Measurements from ENCODE around the gene SCAPER. TPM values are rescaled to one million over a fixed set of nuclear protein-coding genes. Genes with fewer than 3 reads are reported as not detected.

The SCAPER gene
- total RNA-seq, 1 experiment from 2014 or later: 14.7 TPM

DNA sequence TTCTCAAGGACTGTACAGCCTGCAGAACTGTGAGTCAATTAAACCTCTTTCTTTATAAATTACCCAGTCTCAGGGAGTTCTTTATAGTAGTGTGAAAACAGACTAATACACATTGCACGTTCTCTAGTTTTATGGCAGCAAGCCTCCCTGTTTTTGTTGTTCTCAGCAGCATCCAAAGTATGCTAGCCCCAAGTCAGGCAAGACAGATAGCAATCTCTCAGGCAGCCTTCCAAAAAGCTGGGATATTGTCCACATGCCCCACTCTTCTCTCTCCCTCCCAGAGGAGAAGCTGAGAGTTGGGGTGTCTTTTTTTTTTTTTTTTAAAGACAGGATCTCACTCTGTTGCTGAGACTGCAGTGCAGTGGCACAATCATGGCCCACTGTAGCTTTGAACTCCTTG, 438.0 kb downstream of the SCAPER start:
- TF ChIP-seq, protein P1, sequence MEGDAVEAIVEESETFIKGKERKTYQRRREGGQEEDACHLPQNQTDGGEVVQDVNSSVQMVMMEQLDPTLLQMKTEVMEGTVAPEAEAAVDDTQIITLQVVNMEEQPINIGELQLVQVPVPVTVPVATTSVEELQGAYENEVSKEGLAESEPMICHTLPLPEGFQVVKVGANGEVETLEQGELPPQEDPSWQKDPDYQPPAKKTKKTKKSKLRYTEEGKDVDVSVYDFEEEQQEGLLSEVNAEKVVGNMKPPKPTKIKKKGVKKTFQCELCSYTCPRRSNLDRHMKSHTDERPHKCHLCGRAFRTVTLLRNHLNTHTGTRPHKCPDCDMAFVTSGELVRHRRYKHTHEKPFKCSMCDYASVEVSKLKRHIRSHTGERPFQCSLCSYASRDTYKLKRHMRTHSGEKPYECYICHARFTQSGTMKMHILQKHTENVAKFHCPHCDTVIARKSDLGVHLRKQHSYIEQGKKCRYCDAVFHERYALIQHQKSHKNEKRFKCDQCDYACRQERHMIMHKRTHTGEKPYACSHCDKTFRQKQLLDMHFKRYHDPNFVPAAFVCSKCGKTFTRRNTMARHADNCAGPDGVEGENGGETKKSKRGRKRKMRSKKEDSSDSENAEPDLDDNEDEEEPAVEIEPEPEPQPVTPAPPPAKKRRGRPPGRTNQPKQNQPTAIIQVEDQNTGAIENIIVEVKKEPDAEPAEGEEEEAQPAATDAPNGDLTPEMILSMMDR (IDR thresholded peaks at IDR 0.05 in 2 of 3, conservative IDR thresholded peaks at IDR 0.05 in 1 of 3; ENCODE audit: borderline replicate concordance in 1 of 3, insufficient read depth in 1 of 3, low read depth in 2 of 3, low read length in 2 of 3): no peak
- TF ChIP-seq POLR2AphosphoS5 (IDR thresholded peaks at IDR 0.05; ENCODE audit: low read depth, low read length) (no peak), JUND (IDR thresholded peaks at IDR 0.05) (no peak), RAD21 (IDR thresholded peaks at IDR 0.05; ENCODE audit: low read depth) (no peak), EZH2 (IDR thresholded peaks at IDR 0.05) (no peak)
- TF ChIP-seq, protein P2, sequence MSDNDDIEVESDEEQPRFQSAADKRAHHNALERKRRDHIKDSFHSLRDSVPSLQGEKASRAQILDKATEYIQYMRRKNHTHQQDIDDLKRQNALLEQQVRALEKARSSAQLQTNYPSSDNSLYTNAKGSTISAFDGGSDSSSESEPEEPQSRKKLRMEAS (IDR thresholded peaks at IDR 0.05): no peak
- BruUV-seq (replicated peaks): no TSS peak
- no peaks in the 10 kb centered on the region for H4K20me1 ChIP-seq (ENCODE audit: insufficient read depth)
- H3K4me1 ChIP-seq (ENCODE audit: control insufficient read depth in 1 of 2, insufficient read depth in 2 of 2, low read length in 2 of 2): no peaks in the 10 kb centered on the region
- H3K27me3 ChIP-seq (ENCODE audit: insufficient read depth, low read length): no peaks in the 10 kb centered on the region
- ChIA-PET CTCF (no interaction called here), RAD21 (ENCODE audit: low non-redundant PET in 1 of 2, low total read pairs in 2 of 2, uncharacterized antibody in 2 of 2, unreplicated experiment in 2 of 2) (no interaction called here), POLR2A (no interaction called here)
- DNase-seq (ENCODE audit: low read depth, low spot score): no peak
- H3K4me3 ChIP-seq (replicated peaks in 1 of 2; ENCODE audit: low read depth in 1 of 2, low read length in 2 of 2): no peak overlapping the region
- intact Hi-C loops (cut with micrococcal nuclease): no loop called here
- H3K4me2 ChIP-seq (ENCODE audit: low read length): no peak overlapping the region
- H3K79me2 ChIP-seq (ENCODE audit: insufficient read depth, low read length): no peaks in the 10 kb centered on the region
- no peaks in the 10 kb centered on the region for H3K9me2 ChIP-seq (ENCODE audit: insufficient read depth)
- no peak overlapping the region for H3K27ac ChIP-seq (ENCODE audit: low read depth, low read length)
- ATAC-seq: no peak
- H2AFZ ChIP-seq (ENCODE audit: low read depth, low read length, poor library complexity, severe bottlenecking): no peak overlapping the region
- no peaks in the 10 kb centered on the region for H3K9me3 ChIP-seq (ENCODE audit: control insufficient read depth in 1 of 2, insufficient read depth in 1 of 2, low read depth in 1 of 2, low read length in 2 of 2)
- H3K36me3 ChIP-seq (ENCODE audit: control insufficient read depth in 1 of 2, insufficient read depth in 2 of 2, low read length in 2 of 2): no peaks in the 10 kb centered on the region
- H3K9ac ChIP-seq (ENCODE audit: low read length): no peak overlapping the region

DNA sequence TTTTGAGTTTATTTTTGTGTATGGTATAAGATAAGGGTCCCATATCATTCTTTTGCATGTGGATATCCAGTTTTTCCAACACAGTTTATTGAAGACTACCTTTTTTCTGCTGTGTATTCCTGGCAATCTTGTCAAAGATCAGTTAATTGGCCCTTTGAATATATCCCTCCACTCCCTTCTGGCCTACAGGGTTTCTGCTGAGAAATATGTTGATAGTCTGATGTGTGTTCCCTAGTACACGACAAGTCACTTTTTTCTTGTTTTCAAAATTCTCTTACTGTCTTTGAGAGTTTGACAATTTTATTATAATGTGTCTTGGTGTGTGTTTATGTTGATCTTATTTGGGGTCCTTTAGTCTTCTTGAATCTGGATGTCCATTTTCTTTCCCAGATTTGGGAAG, 439.4 kb downstream of the SCAPER start:
- Histone ChIP-seq H3K27me3 (ENCODE audit: insufficient read depth, low read length) (no peaks in the 10 kb centered on the region), H4K20me1 (ENCODE audit: insufficient read depth) (no peaks in the 10 kb centered on the region), H3K4me1 (ENCODE audit: control insufficient read depth in 1 of 2, insufficient read depth in 2 of 2, low read length in 2 of 2) (no peaks in the 10 kb centered on the region), H3K9ac (ENCODE audit: low read length) (no peak overlapping the region), H3K9me3 (ENCODE audit: control insufficient read depth in 1 of 2, insufficient read depth in 1 of 2, low read depth in 1 of 2, low read length in 2 of 2) (no peaks in the 10 kb centered on the region), H3K4me2 (ENCODE audit: low read length) (no peak overlapping the region), H3K36me3 (ENCODE audit: control insufficient read depth in 1 of 2, insufficient read depth in 2 of 2, low read length in 2 of 2) (no peaks in the 10 kb centered on the region), H2AFZ (ENCODE audit: low read depth, low read length, poor library complexity, severe bottlenecking) (no peak overlapping the region), H3K4me3 (replicated peaks in 1 of 2; ENCODE audit: low read depth in 1 of 2, low read length in 2 of 2) (no peak overlapping the region), H3K27ac (ENCODE audit: low read depth, low read length) (no peak overlapping the region), H3K79me2 (ENCODE audit: insufficient read depth, low read length) (no peaks in the 10 kb centered on the region), H3K9me2 (ENCODE audit: insufficient read depth) (no peaks in the 10 kb centered on the region)
- DNase-seq (ENCODE audit: low read depth, low spot score) (no peak), ATAC-seq (no peak)
- ChIA-PET RAD21 (ENCODE audit: low non-redundant PET in 1 of 2, low total read pairs in 2 of 2, uncharacterized antibody in 2 of 2, unreplicated experiment in 2 of 2) (no interaction called here), POLR2A (no interaction called here), CTCF (no interaction called here)
- TF ChIP-seq EZH2phosphoT487 (IDR thresholded peaks at IDR 0.05; ENCODE audit: borderline replicate concordance) (no peak), RAD21 (IDR thresholded peaks at IDR 0.05; ENCODE audit: low read depth) (no peak), ZNF274 (IDR thresholded peaks at IDR 0.05; ENCODE audit: low read depth, low read length) (no peak), SP1 (IDR thresholded peaks at IDR 0.05; ENCODE audit: low read depth) (no peak), EZH2 (IDR thresholded peaks at IDR 0.05) (no peak), TCF7L2 (IDR thresholded peaks at IDR 0.05; ENCODE audit: borderline replicate concordance, extremely low read depth, insufficient read depth, insufficient read length) (no peak), ELF1 (IDR thresholded peaks at IDR 0.05; ENCODE audit: borderline replicate concordance, low read depth) (no peak), SIN3A (IDR thresholded peaks at IDR 0.05; ENCODE audit: low read depth) (no peak), FOSL1 (IDR thresholded peaks at IDR 0.05; ENCODE audit: low read depth) (no peak), ZFX (IDR thresholded peaks at IDR 0.05) (no peak), POLR2AphosphoS5 (IDR thresholded peaks at IDR 0.05; ENCODE audit: low read depth, low read length) (no peak), JUND (IDR thresholded peaks at IDR 0.05) (no peak)
- TF ChIP-seq, protein P3, sequence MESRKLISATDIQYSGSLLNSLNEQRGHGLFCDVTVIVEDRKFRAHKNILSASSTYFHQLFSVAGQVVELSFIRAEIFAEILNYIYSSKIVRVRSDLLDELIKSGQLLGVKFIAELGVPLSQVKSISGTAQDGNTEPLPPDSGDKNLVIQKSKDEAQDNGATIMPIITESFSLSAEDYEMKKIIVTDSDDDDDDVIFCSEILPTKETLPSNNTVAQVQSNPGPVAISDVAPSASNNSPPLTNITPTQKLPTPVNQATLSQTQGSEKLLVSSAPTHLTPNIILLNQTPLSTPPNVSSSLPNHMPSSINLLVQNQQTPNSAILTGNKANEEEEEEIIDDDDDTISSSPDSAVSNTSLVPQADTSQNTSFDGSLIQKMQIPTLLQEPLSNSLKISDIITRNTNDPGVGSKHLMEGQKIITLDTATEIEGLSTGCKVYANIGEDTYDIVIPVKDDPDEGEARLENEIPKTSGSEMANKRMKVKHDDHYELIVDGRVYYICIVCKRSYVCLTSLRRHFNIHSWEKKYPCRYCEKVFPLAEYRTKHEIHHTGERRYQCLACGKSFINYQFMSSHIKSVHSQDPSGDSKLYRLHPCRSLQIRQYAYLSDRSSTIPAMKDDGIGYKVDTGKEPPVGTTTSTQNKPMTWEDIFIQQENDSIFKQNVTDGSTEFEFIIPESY (IDR thresholded peaks at IDR 0.05; ENCODE audit: extremely low read depth, insufficient replicate concordance, low read length): no peak
- TF ChIP-seq, protein P4, sequence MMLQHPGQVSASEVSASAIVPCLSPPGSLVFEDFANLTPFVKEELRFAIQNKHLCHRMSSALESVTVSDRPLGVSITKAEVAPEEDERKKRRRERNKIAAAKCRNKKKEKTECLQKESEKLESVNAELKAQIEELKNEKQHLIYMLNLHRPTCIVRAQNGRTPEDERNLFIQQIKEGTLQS (IDR thresholded peaks at IDR 0.05): no peak
- TF ChIP-seq, protein P2 (IDR thresholded peaks at IDR 0.05): no peak
- intact Hi-C loops (cut with micrococcal nuclease): no loop called here
- no TSS peak for BruUV-seq (replicated peaks)

All from HCT116 (cell line).